ENCODE data around the gene TCERG1L.

Gene TCERG1L

DNA sequence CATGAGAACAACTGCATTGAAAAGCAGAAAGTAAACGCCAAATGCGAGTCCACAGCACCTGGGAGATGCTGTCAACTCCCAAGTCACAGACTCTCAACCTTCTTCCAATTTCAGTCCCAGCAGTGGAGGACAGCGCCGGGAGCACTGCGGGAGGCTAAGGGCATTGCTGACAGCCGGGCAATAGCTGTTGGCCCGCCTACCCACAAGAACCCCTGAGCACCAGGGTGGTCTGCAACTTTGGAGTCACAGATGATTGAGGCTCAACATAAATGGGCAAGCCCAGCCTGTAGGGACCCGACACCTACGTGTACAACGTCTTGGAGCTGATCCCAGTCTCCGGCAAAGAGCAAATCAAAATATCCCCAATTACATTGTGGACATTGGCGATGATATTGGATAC, 262.9 kb downstream of the TCERG1L start:
- no peak for DNase-seq

DNA sequence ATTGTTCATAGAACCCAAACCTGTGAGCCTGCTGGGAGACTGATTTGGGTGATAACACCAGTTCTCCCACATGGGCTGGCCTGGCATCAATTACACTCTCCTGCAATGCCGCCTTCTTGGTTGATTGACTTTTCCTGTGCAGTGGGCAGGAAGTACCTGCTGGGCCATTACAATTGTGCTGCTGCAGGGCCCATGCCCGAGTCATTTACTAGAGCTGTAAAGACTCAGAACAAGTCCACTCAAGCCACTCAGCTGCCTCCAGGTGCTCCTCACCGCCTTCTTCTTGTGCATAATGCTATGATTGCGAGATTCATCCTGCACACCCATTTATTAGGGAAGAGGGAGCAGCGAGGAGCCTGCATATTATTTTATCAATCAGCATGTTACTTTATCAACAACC, 264.0 kb downstream of the TCERG1L start:
- DNase-seq = no peak

DNA sequence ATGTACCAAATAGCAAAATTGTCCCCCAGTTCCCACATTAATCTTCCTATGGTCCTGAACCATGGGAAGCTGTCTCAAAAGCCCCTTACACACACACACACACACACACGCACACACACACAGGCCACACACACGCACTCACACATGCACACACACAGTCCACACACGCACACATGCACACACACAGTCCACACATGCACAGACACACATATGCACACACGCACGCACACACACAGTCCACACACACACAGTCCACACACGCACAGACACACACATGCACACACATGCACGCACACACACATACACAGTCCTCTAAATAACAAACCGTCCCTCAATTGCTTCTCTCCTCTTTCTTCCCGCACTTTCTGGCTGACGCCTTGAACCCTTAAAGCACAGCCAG, 265.3 kb downstream of the TCERG1L start:
- no peak for DNase-seq

- DNase-seq = no peak
These were observed 267.0 kb downstream of the TCERG1L start for GRCh38 chr10:131044379-131045111.

DNA sequence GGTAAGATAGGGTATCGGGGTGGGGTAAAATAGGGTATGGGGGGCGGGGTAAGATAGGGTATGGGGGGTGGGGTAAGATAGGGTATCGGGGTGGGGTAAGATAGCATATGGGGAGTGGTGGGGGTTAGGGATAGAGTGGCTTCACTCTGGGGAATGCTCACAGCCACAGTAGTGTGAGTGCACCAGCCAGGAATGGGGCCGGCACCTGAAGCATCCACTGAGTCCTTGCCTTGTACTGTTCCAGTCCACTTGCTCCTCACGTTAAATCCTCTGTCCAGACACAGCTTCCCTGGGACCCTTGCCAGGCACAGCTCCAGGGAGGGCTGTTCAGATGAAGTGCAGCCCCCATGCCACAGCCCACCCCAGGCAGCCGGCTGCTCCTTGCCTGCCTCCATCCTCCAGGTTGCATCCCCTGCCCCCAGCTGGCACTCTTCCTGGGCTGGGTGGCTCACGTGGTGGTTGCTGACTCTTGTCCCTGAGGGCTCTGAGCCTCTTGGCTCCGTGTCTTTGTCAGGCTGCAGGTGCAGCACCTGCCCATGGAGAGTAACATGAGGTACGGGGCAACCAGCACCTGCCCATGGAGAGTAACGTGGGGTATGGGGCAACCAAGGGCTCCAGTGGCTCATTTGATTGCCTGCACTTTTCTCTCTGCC, 268.4 kb downstream of the TCERG1L start:
- DNase-seq = peak; percentile 73

Measured in NCI-H1436 (cell line).